Measurements from ENCODE around the gene ZFYVE9.

ZFYVE9 gene

DNA sequence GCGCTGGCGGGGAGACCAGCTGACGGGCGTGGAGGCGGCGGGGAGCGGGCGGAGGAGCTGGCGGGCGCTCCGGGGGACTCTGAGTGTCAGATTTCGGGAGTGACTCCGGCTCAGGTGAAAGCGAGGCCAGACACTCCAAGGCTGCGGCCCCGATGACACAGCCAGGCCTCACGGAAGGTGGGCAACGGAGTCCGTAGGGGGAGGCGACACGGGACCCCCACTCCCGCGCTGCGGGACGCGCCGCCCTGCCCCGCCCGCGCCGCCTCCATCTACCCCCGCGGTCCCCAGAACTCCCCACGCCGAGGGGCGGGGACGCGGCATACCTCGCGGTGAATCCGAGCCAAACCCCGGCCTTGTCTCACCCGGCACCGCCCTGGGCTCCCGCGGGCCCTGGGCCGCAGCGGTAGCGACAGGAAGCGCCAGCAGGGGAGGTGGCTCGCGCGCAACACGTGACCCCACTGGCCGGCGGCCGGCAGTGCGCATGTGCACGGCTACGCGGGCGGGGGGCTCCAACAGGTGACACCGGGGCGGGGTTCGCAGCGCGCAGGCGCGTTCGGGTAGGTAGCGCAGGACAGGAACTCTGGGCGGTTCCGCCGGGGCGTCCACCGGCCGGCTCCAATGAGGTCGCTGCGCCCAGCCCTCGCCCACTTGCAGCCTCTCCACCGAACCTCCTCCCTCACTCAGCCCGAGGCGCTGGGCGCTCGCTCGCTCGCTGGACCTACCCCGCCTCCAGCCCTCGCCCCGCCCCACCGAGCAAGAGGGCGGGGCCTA, 224.0 kb downstream of the ZFYVE9 start, which contains the start of gene CC2D1B:
Gene CC2D1B, minus strand, starts transcription at position 460 of the 771 bp plus-strand sequence. CDS start 1,585 bp downstream, outside the sequence.
- TF ChIP-seq CTCF (IDR thresholded peaks at IDR 0.05): no peak

DNA sequence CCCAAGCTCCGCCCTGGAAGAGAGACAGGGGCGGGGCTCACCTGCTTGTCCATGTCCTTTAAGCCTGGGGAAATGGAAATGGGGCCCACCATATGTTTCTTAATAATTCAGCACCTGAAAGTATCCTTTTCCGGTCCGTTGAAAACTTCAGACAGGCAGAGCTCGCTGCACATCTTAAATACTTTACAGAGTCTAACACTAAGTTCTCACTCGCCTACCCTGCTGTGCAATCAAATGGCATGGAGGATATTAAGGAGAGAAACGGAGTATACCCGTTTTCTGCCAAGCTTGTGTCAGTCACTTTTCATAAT, 224.6 kb downstream of the ZFYVE9 start:
- no peak for TF ChIP-seq CTCF (IDR thresholded peaks at IDR 0.05)

DNA sequence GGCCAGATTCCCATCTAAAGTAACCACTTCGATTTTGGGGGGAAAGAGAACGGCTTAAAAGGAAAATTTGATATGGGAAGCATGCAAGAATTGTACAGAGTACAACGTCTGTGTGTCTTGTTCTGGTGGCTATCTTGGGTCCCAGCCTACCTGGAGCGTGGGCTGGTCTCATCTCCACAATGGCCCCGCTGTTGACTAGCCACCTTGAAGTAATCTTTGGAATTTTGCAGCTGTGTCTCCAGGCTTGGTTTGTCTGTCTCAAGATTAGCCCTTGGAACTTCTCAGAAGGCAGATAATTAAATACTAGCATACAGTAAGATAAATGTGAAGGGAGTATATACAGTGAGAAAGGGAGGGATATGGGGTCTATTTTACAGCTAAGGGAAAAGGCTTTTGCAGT, 225.4 kb downstream of the ZFYVE9 start:
- no peak for TF ChIP-seq CTCF (IDR thresholded peaks at IDR 0.05)

- TF ChIP-seq CTCF (IDR thresholded peaks at IDR 0.05): peak; percentile 36; the same call in 1 of the 2 replicates
Measured at GRCh38 chr1:52368383-52369172, 226.7 kb downstream of the ZFYVE9 start.

DNA sequence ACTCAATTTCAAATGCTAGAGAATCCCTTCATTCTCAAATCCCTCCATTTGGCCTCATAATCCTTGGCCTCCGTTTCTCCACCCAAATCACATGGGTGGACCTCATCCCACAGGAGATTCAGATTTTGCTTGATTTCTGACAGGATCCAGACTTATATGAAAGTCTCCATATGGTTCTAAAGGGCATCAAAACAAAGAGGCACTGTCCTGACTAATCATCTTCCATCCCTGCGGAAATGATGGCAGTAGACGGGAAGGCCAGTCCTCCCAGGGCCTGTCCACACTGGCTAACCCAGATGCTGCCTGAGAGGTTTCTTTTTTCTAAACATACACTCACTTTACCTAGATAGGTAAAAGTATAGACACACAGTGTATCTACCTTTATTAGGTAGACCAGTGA, 243.5 kb downstream of the ZFYVE9 start:
- no peak for TF ChIP-seq CTCF (IDR thresholded peaks at IDR 0.05)

- TF ChIP-seq CTCF (IDR thresholded peaks at IDR 0.05): no peak
Measured at GRCh38 chr1:52386458-52386857, 244.6 kb downstream of the ZFYVE9 start.

GRCh38 chr1:52393174-52393573, 251.3 kb downstream of the ZFYVE9 start:
- no peak for TF ChIP-seq CTCF (IDR thresholded peaks at IDR 0.05)

All from LNCAP (cell line).